Measurements from ENCODE around the gene PIEZO2.

Gene PIEZO2

GRCh38 chr18:10748641-10749040 lies 400.7 kb downstream of the PIEZO2 start:
- TF ChIP-seq CTCF (IDR thresholded peaks at IDR 0.05; ENCODE audit: extremely low read depth, missing control alignments): no peak
- DNase-seq (ENCODE audit: low spot score): no peak

- TF ChIP-seq CTCF (IDR thresholded peaks at IDR 0.05; ENCODE audit: extremely low read depth, missing control alignments): no peak
- no peak for DNase-seq (ENCODE audit: low spot score)
These were observed 403.4 kb downstream of the PIEZO2 start for GRCh38 chr18:10745971-10746370.

GRCh38 chr18:10745219-10745618 lies 404.1 kb downstream of the PIEZO2 start:
- no peak for DNase-seq (ENCODE audit: low spot score)
- no peak for TF ChIP-seq CTCF (IDR thresholded peaks at IDR 0.05; ENCODE audit: extremely low read depth, missing control alignments)

- TF ChIP-seq CTCF (IDR thresholded peaks at IDR 0.05; ENCODE audit: extremely low read depth, missing control alignments): no peak
- no peak for DNase-seq (ENCODE audit: low spot score)
These were observed 405.6 kb downstream of the PIEZO2 start for GRCh38 chr18:10743766-10744165.

GRCh38 chr18:10739152-10739551 lies 410.2 kb downstream of the PIEZO2 start:
- no peak for TF ChIP-seq CTCF (IDR thresholded peaks at IDR 0.05; ENCODE audit: extremely low read depth, missing control alignments)
- DNase-seq (ENCODE audit: low spot score): no peak

GRCh38 chr18:10736984-10737383 lies 412.4 kb downstream of the PIEZO2 start:
- DNase-seq (ENCODE audit: low spot score): no peak
- no peak for TF ChIP-seq CTCF (IDR thresholded peaks at IDR 0.05; ENCODE audit: extremely low read depth, missing control alignments)

GRCh38 chr18:10732990-10733389 lies 416.4 kb downstream of the PIEZO2 start:
- no peak for TF ChIP-seq CTCF (IDR thresholded peaks at IDR 0.05; ENCODE audit: extremely low read depth, missing control alignments)
- DNase-seq (ENCODE audit: low spot score): no peak
